HuH-7 (cell line): ENCODE data around the gene NHLRC2.
A peak's percentile ranks its signal among the peaks of the same experiment; 100 is the strongest.
"Not testable (repeated sequence)": the region's sequence is repeated elsewhere in the genome, so short reads cannot be mapped to it uniquely, and the experiment has no call there.

Experiments
- DNase-seq: peaks from one replicate; pipeline ENCODE4 v3.0.0; 2011; ENCODE audit warnings: low spot score

NHLRC2 gene

DNA sequence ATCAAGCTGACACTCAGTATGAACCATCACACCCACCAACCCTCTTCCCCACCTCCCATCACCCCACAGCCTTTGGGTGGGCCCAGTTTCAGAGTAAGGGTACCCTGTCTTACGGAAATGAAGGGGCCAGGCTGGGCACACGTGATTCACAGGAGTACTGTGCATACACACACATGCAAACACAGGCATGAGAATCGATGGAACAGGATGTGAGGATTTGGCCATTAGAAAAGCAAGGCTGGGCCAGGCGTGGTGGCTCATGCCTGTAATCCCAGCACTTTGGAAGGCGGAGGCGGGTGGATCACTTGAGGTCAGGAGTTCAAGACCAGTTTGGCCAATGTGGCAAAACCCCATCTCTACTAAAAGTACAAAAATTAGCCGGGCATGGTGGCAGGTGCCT is 88.7 kb downstream of the NHLRC2 start:
- not testable (repeated sequence) for DNase-seq

DNA sequence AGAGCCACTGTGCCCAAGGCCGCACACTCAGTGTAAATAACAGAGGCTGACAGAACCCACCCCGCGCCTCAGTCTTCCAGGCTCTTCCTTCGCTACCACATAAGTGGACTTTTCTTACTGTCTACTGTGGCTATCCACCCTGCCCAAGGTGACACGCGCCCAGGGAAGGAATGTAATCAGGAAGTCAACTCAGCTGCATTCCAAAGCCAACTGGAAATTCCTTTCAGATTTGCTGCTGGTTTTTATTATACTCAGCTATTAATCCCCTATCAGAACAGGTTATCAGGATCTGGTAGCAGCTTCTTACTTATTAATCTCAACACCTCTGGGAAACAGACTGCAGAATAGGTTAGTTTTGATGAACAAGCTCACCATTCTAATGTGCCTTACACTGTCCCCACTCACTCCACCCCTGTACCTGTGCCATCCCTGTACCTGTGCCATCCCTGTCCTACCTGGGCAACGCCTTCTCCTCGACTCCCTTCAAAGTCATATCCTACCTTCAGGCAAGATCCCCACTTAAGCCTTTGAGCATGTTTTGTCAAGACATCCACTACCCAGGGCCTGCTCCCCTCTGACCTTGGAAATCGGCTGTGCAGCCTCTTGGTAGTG is 90.7 kb downstream of the NHLRC2 start:
- no peak for DNase-seq

DNA sequence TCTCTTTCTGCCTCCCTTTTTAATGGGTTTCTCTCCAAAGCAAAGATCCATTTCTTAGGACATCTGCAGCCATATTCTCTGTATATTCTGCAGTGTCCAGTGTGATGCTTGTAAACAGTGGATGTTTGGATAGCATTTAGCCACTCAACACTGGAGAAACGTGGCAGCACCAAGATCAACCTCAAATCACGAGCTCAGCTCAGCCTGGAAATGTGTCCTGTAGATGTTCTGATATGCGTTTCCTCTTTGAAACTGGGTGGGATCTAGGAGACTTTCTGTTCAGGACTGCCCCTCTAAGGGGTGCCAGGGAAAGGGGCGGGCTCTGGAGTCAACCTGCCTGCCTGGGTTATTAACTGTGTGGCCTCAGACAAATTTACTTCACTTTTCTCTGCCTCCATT is 91.2 kb downstream of the NHLRC2 start:
- DNase-seq, result no peak

DNA sequence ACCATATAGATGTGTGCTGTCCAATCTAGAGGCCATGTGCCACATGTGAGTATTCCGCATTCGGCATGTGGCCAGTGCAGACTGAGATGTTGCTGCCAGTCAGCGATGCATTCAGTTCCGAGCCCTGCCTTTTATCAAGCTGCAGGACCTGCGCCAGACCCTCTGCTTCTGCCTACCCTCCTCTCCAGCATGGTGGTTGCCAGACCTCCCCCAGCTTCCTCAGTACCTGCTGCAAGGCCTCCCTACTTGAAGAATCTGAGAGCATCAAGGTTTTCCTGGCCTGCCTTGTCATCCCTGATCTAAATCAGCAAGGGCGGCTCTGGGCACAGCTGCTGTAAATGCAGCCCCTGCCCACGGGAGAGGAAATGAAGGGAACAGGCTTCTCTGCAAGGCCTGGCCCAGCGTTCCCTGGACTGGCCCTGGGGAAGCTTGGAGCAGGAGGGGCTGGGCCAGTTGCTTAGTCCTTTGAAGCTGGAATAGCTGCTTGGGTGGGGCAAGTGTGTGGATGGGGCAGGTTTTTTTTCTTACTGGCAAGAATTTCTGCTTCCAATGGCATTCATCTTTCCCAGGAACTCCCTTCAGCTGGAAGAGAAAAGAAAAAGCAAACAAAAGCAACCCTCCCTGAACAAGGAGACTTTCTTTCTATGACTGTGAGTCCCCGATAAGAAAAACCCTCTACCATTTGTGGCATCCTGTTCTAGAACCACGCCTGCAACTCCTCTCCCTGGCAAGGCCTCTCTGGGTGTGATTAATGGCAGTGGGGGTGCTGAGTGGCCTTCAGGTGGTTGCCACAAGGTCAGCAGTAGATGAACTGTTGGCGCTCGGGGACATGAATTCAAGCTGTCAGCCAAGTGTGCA is 93.0 kb downstream of the NHLRC2 start:
- DNase-seq, result no peak

DNA sequence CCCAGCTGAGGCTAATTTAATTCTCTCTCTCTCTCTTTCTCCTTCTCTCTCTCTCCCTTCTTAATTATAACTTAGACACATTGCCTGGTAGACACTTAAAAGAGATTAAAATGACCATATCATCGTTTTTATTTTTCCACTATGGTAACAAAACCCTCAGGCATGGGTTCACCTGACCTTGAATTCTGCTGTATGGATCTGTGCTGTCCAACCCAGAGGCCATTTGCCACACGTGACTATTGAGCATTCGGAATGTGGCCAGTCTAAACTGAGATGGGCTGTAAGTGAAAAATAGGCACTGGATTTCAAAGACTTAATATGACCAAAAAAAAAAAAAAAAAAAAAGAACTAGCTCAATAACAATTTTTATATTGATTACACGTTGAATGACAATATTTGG is 93.6 kb downstream of the NHLRC2 start:
- DNase-seq, result no peak

DNA sequence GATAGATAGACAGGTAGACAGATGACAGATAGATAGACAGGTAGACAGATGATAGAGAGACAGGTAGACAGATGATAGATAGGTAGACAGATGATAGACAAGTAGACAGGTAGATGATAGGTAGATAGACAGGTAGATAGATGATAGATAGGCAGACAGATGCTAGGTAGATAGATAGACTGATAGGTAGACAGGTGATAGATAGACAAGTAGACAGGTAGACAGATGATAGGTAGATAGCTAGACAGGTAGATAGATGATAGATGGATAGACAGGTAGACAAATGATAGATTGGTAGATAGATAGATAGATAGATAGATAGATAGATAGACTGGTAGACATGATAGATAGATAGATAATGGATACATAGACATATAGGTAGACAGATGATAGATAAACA is 95.8 kb downstream of the NHLRC2 start:
- DNase-seq, result no peak

DNA sequence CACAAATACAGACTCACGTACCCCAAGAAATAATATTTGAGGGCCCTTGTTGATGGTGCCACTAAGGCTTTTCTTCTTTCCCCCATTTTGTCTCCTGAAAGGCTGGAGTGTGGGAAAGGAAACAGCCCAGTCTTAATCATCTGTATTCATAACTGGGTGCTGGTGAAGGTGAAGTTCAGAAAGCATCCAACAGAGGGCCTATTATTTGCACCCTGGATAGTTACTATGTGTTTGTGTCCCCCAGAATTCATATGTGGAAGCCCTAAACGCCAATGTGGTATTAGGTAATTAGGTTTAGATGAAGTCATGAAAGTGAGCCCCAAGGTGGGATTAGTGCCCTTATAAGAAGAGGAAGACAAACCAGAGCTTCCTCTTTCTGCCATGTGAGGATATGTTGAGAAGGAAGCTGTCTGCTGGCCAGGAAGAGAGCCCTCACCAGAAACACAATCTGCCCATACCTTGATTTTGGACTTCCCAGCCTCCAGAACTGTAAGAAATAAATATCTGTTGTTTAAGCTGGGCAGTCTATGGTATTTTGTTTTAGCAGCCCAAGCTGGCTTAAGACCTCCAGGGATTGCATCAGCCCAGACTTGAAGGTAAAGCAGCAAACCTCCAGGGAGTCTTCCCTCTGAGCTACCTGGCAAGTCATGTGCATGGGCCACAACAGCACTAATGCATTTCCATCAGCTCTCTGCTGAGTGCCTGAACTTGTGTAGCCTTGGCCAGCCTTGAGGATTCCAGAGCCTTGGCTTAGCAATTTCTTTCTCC is 99.2 kb downstream of the NHLRC2 start:
- DNase-seq, result no peak

DNA sequence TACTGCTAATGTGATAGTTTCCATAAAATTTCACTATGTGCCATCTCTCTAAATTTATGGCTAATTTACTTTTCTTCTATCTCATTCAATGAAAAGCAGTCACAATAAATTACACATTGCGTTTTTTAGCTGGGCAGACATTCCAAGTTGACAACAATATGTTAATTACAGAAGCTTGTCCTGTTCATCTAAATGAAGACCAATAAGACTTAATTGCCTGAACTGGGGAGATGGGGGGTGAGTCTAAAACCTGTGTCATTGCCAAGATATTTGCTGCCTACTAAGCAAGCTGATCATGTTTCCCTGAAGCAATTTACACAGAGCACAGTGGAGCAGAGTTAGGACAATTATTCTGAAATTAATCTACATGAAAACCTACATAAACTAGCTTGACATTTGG is 99.9 kb downstream of the NHLRC2 start:
- no peak for DNase-seq

DNA sequence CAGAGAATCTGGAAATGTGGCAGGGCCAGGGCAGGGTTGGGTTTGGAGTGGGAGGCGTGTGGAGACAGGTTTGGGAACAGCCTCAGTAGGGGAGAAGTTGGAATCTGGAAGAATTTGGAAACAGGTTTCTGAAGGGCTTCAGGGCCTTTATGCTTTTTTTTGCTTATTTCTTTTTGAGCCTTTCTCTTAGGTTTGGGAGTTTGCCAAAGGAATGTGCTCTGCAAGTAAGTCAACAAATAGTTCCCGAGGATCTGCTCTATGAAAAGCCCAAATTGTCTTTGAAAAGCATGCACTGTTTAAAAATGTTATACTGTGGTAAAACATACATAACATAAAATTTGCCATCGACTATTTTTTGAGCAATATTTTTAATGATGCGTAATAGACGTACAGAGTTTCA is 102.6 kb downstream of the NHLRC2 start:
- DNase-seq, result no peak

DNA sequence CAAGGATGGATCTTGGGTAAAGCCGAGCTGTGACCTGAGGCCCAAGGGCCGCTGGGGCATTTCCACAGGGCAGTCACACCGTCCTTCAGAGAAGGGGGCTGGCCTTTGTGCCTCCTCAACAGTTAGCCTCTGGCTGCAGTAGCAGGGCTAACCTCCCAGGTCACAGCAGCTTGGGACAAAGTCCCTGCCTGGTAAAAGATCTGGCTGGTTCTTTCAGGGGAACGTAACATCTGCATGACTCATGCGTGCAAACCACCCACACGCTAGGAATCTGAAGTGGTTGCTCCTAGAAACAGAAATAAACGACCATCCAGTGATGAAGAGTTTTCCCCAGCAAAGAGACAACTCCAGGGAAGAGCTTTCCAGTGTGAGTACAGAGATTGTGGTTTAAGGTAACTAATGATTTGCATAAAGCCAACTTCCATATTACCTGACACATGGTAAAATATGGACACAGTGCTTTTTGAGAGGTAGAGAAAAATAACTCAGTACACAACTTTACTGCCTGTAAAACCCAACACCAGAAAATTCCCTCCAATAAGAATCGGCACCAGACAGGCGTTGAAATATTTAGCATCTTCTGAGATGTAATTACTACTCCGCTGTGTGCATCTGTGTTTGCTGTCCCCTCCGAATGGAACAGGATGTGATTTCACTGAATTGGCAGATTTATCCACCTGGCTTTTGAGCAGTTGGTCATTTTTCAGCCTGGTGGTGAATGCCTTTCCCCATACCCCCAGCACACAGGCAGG is 104.3 kb downstream of the NHLRC2 start:
- DNase-seq, result peak; percentile 54

DNA sequence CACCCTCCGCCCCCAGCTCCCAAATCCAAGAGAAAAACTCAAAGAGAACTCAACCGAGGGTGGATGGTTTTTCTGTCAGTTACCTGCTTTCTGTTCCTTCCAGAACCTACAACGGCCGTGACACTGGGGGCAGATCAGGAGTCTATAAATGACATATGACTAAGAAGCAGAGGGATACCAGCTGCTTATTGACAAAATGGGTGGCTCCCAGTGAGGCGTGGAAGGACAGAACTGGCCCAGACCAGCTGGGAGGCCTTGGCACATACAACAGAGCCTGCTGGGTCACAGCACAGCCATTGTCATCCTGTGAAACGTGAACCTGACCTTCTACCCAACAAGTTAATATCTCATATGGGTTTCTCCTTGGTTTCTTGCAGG is 104.9 kb downstream of the NHLRC2 start:
- DNase-seq, result no peak

DNA sequence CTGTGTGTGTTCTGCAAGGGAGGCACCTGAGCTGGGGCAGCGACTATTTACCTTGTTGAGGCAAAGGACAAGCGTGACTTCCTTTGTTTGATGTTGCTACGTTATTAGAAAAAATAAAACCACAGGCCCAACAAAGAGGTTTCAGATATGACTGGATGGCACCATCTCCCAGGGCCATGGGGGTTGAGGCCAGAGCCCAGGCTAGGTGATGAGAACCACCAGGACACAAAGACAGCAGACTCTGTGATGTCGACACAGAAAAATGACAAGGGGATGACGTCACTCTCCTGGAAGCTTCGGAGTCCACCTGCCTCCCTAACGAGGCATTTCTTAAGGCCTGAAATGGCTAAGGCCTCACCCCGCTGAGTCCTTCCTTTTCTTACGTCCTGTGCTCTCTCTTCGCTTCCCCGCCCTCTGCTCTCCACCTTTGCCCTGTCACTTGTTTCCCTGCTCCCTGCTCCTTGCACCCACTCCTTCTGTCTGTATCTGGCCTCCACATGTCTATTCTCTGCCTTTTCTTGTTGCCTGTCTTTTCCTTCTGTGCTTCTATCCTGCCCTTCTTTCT is 106.2 kb downstream of the NHLRC2 start:
- DNase-seq, result no peak

DNA sequence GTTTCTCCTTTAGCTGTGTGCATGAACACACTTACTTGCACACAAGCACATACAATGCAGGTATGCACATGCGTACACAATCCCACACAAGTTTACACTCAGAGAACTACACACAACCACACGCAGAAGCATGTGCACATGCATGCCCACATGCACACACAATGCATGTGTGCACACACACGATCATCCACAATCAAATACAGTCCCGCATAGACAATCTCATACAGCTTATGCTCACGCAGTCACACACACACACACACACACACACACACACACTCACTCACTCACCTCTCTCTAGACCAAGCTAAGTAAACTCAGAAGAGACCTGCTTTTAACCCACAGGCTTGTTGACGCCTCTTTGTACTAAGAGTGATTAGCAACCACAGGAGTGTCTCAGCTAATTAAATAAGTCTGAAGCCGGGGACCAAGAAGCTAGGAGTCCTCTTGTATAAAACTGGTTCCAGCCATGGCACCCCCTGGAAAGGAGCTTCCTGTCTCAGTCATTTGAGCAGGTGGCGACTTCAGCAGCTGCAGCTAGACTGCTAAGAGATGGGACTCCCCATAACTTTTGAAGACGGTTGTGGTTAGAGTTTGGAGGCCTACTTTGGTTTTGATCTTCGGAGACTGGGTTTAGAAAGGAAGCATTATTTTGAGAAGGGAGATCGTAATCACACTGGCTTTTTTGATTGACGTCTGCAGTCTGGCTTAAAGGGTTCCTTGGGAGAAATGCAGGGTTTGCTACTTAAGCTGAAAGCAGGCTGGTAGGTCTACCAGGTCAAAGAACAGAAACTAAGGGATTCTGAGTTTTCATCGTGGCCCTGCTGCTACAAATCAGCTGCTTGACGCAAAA is 106.9 kb downstream of the NHLRC2 start:
- DNase-seq, result no peak

DNA sequence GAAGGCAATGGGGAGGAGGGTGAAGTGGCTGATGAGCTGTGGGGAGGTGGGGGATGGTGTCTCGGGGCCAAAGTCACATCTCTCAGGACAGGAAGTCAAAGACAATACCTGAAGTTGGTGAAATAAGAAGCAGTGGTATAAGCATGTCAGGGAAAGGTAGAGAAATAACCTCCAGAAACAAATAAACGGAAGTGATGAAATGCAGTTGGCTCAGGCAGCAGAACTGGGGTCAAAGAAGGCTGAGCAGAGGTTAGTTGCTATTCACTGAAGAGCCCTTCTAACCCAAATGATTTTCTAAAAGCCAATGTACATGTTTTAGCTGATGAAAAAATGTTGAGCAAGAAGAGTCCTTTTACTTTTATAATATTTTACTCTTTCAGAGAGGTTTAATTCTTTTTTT is 110.6 kb downstream of the NHLRC2 start:
- no peak for DNase-seq

DNA sequence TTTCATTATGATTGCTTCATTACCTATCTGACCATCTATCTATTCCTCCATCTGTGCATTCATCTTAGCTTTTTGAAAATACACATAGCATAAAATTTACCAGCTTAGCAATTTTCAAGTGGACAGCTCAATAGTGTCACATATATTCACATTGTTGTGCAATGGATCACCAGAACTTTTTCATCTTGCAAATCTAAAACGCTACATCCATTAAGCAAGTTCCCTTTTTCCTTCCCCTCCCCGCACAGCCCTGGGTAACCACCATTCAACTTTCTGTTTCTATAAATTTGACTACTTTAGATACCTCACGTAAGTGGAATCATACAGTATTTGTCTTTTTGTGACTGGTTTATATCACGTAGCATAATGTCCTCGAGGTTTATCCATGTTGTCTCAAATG is 111.2 kb downstream of the NHLRC2 start:
- DNase-seq, result no peak
